Measurements from ENCODE around the gene GPR89A.
A peak's percentile ranks its signal among the peaks of the same experiment; 100 is the strongest.
"Not testable (repeated sequence)": the region's sequence is repeated elsewhere in the genome, so short reads cannot be mapped to it uniquely, and the experiment has no call there.

Gene GPR89A

GRCh38 chr1:145686078-145686477, 78.3 kb downstream of the GPR89A start:
- DNase-seq (ENCODE audit: low read depth) = not testable (repeated sequence)

- no peak for DNase-seq (ENCODE audit: low read depth)
Observed at GRCh38 chr1:145688328-145688727, 80.5 kb downstream of the GPR89A start.

- DNase-seq (ENCODE audit: low read depth) = no peak
Observed at GRCh38 chr1:145688924-145689323, 81.1 kb downstream of the GPR89A start.

- DNase-seq (ENCODE audit: low read depth) = peak; percentile 18
Observed at GRCh38 chr1:145689922-145690321, 82.1 kb downstream of the GPR89A start.

GRCh38 chr1:145690587-145691558, 83.1 kb downstream of the GPR89A start:
- peak; percentile 89 for DNase-seq (ENCODE audit: low read depth)

- peak; percentile 14 for DNase-seq (ENCODE audit: low read depth)
Observed at GRCh38 chr1:145692785-145693443, 85.1 kb downstream of the GPR89A start.

GRCh38 chr1:145695821-145696629, 88.2 kb downstream of the GPR89A start:
- DNase-seq (ENCODE audit: low read depth) = no peak

GRCh38 chr1:145696630-145696960, 88.8 kb downstream of the GPR89A start:
- DNase-seq (ENCODE audit: low read depth) = no peak

GRCh38 chr1:145701306-145701862, 93.6 kb downstream of the GPR89A start:
- DNase-seq (ENCODE audit: low read depth) = peak; percentile 70

- DNase-seq (ENCODE audit: low read depth) = no peak
Observed at GRCh38 chr1:145702052-145702451, 94.3 kb downstream of the GPR89A start.

- no peak for DNase-seq (ENCODE audit: low read depth)
Observed at GRCh38 chr1:145702826-145703225, 95.0 kb downstream of the GPR89A start.

- no peak for DNase-seq (ENCODE audit: low read depth)
Observed at GRCh38 chr1:145705622-145706021, 97.8 kb downstream of the GPR89A start.

GRCh38 chr1:145706086-145706664, 98.4 kb downstream of the GPR89A start:
- peak; percentile 45 for DNase-seq (ENCODE audit: low read depth)

- no peak for DNase-seq (ENCODE audit: low read depth)
Observed at GRCh38 chr1:145707183-145707867, 99.5 kb downstream of the GPR89A start, which contains the start of gene PDZK1. TSS of gene PDZK1 (minus strand) at chr1:145707368. CDS start at chr1:145688021, 19,347 bp downstream.

- DNase-seq (ENCODE audit: low read depth) = peak; percentile 34
Observed at GRCh38 chr1:145708063-145708462, 100.3 kb downstream of the GPR89A start.

GRCh38 chr1:145710291-145711027, 102.7 kb downstream of the GPR89A start:
- no peak for DNase-seq (ENCODE audit: low read depth)

- no peak for DNase-seq (ENCODE audit: low read depth)
Observed at GRCh38 chr1:145711213-145711651, 103.4 kb downstream of the GPR89A start.

- no peak for DNase-seq (ENCODE audit: low read depth)
Observed at GRCh38 chr1:145714524-145715111, 106.8 kb downstream of the GPR89A start.

- DNase-seq (ENCODE audit: low read depth) = no peak
Observed at GRCh38 chr1:145716641-145717345, 109.0 kb downstream of the GPR89A start.

All from iris pigment epithelial cell (primary cell).